ENCODE measurements around the gene RHEBL1. TPM values are rescaled to one million over a fixed set of nuclear protein-coding genes. Genes with fewer than 3 reads are reported as not detected.

RHEBL1 gene
- polyA plus RNA-seq, 1 experiment = 0.51 TPM

DNA sequence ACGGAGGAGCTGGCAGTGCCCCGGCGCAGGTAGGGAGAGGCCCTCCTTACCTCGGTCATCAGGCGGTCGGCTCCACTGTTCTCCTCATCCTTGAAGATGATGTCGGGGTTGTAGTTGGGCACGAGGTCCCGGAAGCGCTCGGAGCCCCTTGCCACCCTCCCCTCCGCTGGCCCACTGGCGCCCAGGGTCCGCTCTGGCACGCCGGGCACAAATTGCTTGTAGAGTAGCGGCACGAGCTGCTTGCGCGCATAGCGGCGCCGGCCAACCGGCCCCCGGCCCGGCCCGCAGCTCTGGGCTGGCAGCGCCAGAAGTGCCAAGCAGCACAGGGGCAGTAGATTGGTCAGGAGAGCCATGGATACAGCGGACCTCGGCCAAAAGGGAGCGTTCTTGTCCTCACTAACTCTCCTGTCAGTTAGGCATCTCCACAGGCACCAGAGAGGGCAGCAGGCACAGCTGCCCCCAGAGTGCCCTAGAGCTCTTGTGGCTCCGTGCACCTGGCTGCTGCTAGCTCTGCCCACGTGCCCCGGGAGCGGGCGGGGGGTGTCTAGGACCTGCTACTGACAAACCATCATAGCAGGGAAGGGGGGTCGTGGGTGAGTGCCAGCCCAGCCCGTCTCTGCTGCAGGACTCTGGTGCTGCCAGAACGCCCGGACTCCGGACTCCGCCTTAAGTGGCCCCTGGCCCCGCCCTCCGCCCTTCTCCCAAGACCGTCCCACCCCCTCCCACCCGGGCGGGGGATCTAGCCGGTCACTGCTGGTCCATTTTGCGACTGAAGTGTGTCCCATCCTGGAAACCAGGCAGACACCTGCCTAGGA, 24.6 kb upstream of the RHEBL1 start, which contains the start of gene DHH:
Gene DHH, minus strand, starts transcription at position 642 of the 815 bp plus-strand sequence. Its CDS starts 289 bp downstream, at position 353.
- Histone ChIP-seq H3K27ac (ENCODE audit: low read depth, low read length) (no peak within 1 kb of the TSS), H3K4me3 (ENCODE audit: low read depth, low read length) (peak within 1 kb of the TSS; percentile 25; the same call in 1 of the 2 replicates), H3K9me3 (ENCODE audit: control insufficient read depth, insufficient read depth, low read length) (no peaks in the 10 kb centered on the region), H3K27me3 (ENCODE audit: control insufficient read depth, insufficient read depth, low read length) (peaks cover 15% of the 10 kb centered on the region)
- TF ChIP-seq, protein P1, sequence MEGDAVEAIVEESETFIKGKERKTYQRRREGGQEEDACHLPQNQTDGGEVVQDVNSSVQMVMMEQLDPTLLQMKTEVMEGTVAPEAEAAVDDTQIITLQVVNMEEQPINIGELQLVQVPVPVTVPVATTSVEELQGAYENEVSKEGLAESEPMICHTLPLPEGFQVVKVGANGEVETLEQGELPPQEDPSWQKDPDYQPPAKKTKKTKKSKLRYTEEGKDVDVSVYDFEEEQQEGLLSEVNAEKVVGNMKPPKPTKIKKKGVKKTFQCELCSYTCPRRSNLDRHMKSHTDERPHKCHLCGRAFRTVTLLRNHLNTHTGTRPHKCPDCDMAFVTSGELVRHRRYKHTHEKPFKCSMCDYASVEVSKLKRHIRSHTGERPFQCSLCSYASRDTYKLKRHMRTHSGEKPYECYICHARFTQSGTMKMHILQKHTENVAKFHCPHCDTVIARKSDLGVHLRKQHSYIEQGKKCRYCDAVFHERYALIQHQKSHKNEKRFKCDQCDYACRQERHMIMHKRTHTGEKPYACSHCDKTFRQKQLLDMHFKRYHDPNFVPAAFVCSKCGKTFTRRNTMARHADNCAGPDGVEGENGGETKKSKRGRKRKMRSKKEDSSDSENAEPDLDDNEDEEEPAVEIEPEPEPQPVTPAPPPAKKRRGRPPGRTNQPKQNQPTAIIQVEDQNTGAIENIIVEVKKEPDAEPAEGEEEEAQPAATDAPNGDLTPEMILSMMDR (IDR thresholded peaks at IDR 0.05; ENCODE audit: low read depth, low read length) = no peak
- no peak for DNase-seq (ENCODE audit: low read depth, low spot score)
- ChIA-PET CTCF (interaction anchor here (1.3 to 5.9 kb wide), 2 partner anchors 30 to 36 kb away, joined by 5 to 48 read pairs; no protein-coding TSS in a partner anchor), POLR2A (interaction anchor here (0.6 to 1.5 kb wide), 5 partner anchors 8 to 122 kb away, joined by 3 to 11 read pairs (median 6); partner anchors contain the start of genes LMBR1L and RHEBL1)

DNA sequence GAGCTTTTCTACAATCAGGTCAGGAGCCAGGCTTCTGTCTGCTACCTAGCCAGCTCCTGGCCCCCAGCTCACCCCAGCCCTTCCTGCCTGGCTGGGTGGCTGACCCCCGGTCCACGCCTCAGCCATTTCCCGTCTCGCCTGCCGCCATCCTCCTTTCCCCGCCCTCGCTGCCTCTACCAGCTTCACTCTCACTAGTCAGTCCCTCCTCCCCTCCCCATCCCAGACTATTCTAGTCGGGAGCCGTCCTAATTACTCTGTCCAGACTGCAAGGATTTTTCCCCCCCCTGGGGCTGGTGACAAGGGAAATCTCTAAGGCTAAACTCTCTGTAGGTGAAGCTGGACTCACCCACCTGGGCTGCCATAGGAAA, 24.0 kb upstream of the RHEBL1 start:
- TF ChIP-seq, protein P1 (IDR thresholded peaks at IDR 0.05; ENCODE audit: low read depth, low read length) = no peak
- CTCF ChIA-PET = interaction anchor here (5.9 kb wide), 1 partner anchor 30 kb away, joined by 48 read pairs; no protein-coding TSS in a partner anchor
- POLR2A ChIA-PET = interaction anchor here (0.6 to 1.5 kb wide), 3 partner anchors 16 to 122 kb away, joined by 5 to 11 read pairs (median 8); partner anchors contain the start of gene LMBR1L
- no peak for DNase-seq (ENCODE audit: low read depth, low spot score)
- H3K4me3 ChIP-seq (ENCODE audit: low read depth, low read length) = no peak overlapping the region
- H3K27me3 ChIP-seq (ENCODE audit: control insufficient read depth, insufficient read depth, low read length) = peaks cover 20% of the 10 kb centered on the region
- H3K9me3 ChIP-seq (ENCODE audit: control insufficient read depth, insufficient read depth, low read length) = no peaks in the 10 kb centered on the region
- no peak overlapping the region for H3K27ac ChIP-seq (ENCODE audit: low read depth, low read length)

DNA sequence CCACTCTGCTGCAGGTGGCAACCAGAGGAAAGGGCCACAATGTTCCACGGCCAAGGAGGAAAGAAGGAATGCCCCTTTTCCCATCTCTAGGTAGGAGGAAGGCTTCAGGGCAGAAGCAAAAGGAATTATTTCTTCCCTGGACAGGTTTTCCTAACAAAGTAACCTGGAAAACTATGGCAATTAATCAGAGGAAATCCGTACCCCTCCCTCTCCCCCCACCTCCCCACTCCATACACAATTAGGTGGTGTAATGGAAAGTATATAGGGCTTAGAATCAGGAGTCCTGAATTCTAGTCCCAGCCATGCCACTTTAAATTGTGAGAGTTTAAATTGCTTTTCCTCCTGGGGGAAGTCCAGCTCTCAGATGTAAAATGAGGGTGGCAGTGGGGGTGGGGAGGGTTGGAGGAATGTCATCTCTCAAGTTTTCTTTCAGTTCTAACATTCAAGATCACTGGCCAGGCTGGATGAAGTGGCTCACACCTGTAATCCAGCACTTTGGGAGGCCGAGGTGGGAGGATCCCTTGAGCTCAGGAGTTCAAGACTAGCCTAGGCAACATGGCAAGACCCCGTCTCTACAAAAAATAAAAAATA, 23.1 kb upstream of the RHEBL1 start:
- peaks cover 20% of the 10 kb centered on the region for H3K27me3 ChIP-seq (ENCODE audit: control insufficient read depth, insufficient read depth, low read length)
- TF ChIP-seq, protein P1 (IDR thresholded peaks at IDR 0.05; ENCODE audit: low read depth, low read length) = no peak
- H3K27ac ChIP-seq (ENCODE audit: low read depth, low read length) = no peak overlapping the region
- H3K9me3 ChIP-seq (ENCODE audit: control insufficient read depth, insufficient read depth, low read length) = no peaks in the 10 kb centered on the region
- no peak for DNase-seq (ENCODE audit: low read depth, low spot score)
- no peak overlapping the region for H3K4me3 ChIP-seq (ENCODE audit: low read depth, low read length)
- ChIA-PET POLR2A (interaction anchor here (0.7 kb wide), 1 partner anchor 38 kb away, joined by 4 read pairs; the partner anchor contains the start of gene TUBA1B), CTCF (interaction anchor here (0.6 to 5.9 kb wide), 10 partner anchors 8 to 138 kb away, joined by 3 to 48 read pairs (median 6); partner anchors contain the start of genes LMBR1L and RHEBL1)

DNA sequence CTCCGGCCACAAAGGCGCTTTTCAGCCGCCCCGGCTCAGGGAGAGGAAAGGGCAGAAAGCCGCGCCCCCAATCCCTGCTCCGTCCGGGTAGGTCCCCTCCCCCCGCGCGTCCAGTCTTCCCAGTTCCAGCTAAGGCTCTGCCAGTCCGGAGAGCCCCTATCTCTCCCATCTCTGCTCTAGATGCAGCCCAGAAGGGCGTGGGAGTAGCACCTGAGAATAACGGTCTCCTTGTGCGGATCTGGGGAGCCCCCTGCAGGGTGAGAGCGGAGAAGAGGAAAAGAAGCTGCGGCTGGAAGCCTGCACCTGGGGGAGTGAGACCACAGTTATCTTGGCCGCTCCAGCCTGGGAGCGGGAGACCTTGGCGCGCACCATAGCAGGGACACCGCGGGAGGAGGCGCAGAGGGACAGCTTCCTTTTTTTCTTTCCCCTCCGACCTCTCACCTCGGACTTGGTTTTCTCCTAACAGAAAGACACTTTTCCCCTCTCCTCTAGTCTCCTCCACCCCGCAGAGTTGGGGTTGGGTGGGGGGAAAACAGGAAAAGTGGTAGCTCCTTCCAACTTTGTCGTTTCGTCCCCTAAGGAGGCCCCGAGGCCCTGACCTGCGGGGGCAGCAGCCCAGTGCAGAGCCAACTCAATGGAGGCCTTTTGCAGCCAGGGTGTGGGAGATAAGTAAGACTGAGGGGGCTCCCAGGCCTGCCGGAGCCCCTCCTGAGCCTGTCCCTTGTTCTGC, 22.5 kb upstream of the RHEBL1 start:
- DNase-seq (ENCODE audit: low read depth, low spot score) = no peak
- ChIA-PET POLR2A (interaction anchor here (0.7 to 1.0 kb wide), 2 partner anchors 39 to 143 kb away, joined by 4 to 19 read pairs; partner anchors contain the start of gene TUBA1B), CTCF (interaction anchor here (0.6 to 5.9 kb wide), 11 partner anchors 8 to 1312 kb away, joined by 3 to 48 read pairs (median 5); partner anchors contain the start of genes LMBR1L and RHEBL1)
- TF ChIP-seq, protein P1 (IDR thresholded peaks at IDR 0.05; ENCODE audit: low read depth, low read length) = peak; percentile 65
- no peaks in the 10 kb centered on the region for H3K9me3 ChIP-seq (ENCODE audit: control insufficient read depth, insufficient read depth, low read length)
- peaks cover 20% of the 10 kb centered on the region for H3K27me3 ChIP-seq (ENCODE audit: control insufficient read depth, insufficient read depth, low read length)
- no peak overlapping the region for H3K27ac ChIP-seq (ENCODE audit: low read depth, low read length)
- peak overlapping the region; percentile 45 for H3K4me3 ChIP-seq (ENCODE audit: low read depth, low read length)
